ENCODE measurements around the gene PRR19.

Gene PRR19

GRCh38 chr19:42316223-42317211 lies 14.6 kb downstream of the PRR19 start:
- H3K27me3 ChIP-seq (ENCODE audit: insufficient read depth, insufficient read length), result peaks cover 24% of the 10 kb centered on the region
- no peak for DNase-seq (ENCODE audit: low read depth, low spot score)
- H3K4me3 ChIP-seq (ENCODE audit: insufficient read length, low read depth), result no peak overlapping the region
- no peaks in the 10 kb centered on the region for H3K36me3 ChIP-seq (ENCODE audit: insufficient read depth, insufficient read length, low read length)
- no peaks in the 10 kb centered on the region for H3K4me1 ChIP-seq (ENCODE audit: insufficient read depth, insufficient read length)
- no peak overlapping the region for H3K9ac ChIP-seq (ENCODE audit: insufficient read length, low read depth)
- TF ChIP-seq ZNF274 (IDR thresholded peaks at IDR 0.05; ENCODE audit: low read depth, low read length) (no peak), SUZ12 (IDR thresholded peaks at IDR 0.05; ENCODE audit: extremely low read depth, insufficient read depth, insufficient read length) (no peak), YY1 (IDR thresholded peaks at IDR 0.05; ENCODE audit: insufficient read depth, insufficient read length) (no peak)
- H3K9me3 ChIP-seq (ENCODE audit: insufficient read depth, low read length), result no peaks in the 10 kb centered on the region

- Histone ChIP-seq H3K9ac (ENCODE audit: insufficient read length, low read depth) (no peak overlapping the region), H3K4me1 (ENCODE audit: insufficient read depth, insufficient read length) (no peaks in the 10 kb centered on the region), H3K9me3 (ENCODE audit: insufficient read depth, low read length) (no peaks in the 10 kb centered on the region), H3K27me3 (ENCODE audit: insufficient read depth, insufficient read length) (peaks cover 31% of the 10 kb centered on the region), H3K4me3 (ENCODE audit: insufficient read length, low read depth) (no peak overlapping the region), H3K36me3 (ENCODE audit: insufficient read depth, insufficient read length, low read length) (no peaks in the 10 kb centered on the region)
- TF ChIP-seq YY1 (IDR thresholded peaks at IDR 0.05; ENCODE audit: insufficient read depth, insufficient read length) (no peak), ZNF274 (IDR thresholded peaks at IDR 0.05; ENCODE audit: low read depth, low read length) (no peak), SUZ12 (IDR thresholded peaks at IDR 0.05; ENCODE audit: extremely low read depth, insufficient read depth, insufficient read length) (no peak)
- DNase-seq (ENCODE audit: low read depth, low spot score), result no peak
Observed at GRCh38 chr19:42317535-42317934, 15.6 kb downstream of the PRR19 start.

GRCh38 chr19:42322305-42322704 lies 20.4 kb downstream of the PRR19 start:
- no peaks in the 10 kb centered on the region for H3K36me3 ChIP-seq (ENCODE audit: insufficient read depth, insufficient read length, low read length)
- peaks cover 32% of the 10 kb centered on the region for H3K27me3 ChIP-seq (ENCODE audit: insufficient read depth, insufficient read length)
- no peak for TF ChIP-seq ZNF274 (IDR thresholded peaks at IDR 0.05; ENCODE audit: low read depth, low read length)
- H3K4me3 ChIP-seq (ENCODE audit: insufficient read length, low read depth), result no peak overlapping the region
- no peak overlapping the region for H3K9ac ChIP-seq (ENCODE audit: insufficient read length, low read depth)
- H3K4me1 ChIP-seq (ENCODE audit: insufficient read depth, insufficient read length), result no peaks in the 10 kb centered on the region
- no peaks in the 10 kb centered on the region for H3K9me3 ChIP-seq (ENCODE audit: insufficient read depth, low read length)
- no peak for DNase-seq (ENCODE audit: low read depth, low spot score)

GRCh38 chr19:42323473-42323851 lies 21.5 kb downstream of the PRR19 start:
- TF ChIP-seq SUZ12 (IDR thresholded peaks at IDR 0.05; ENCODE audit: extremely low read depth, insufficient read depth, insufficient read length), result no peak
- TF ChIP-seq YY1 (IDR thresholded peaks at IDR 0.05; ENCODE audit: insufficient read depth, insufficient read length), result no peak
- TF ChIP-seq ZNF274 (IDR thresholded peaks at IDR 0.05; ENCODE audit: low read depth, low read length), result no peak
- Histone ChIP-seq H3K4me3 (ENCODE audit: insufficient read length, low read depth) (peak overlapping the region; percentile 30), H3K9me3 (ENCODE audit: insufficient read depth, low read length) (no peaks in the 10 kb centered on the region), H3K27me3 (ENCODE audit: insufficient read depth, insufficient read length) (peaks cover 32% of the 10 kb centered on the region), H3K9ac (ENCODE audit: insufficient read length, low read depth) (peak overlapping the region; percentile 50), H3K36me3 (ENCODE audit: insufficient read depth, insufficient read length, low read length) (no peaks in the 10 kb centered on the region), H3K4me1 (ENCODE audit: insufficient read depth, insufficient read length) (peaks cover 2% of the 10 kb centered on the region)
- DNase-seq (ENCODE audit: low read depth, low spot score), result no peak

- TF ChIP-seq ZNF274 (IDR thresholded peaks at IDR 0.05; ENCODE audit: low read depth, low read length) (no peak), SUZ12 (IDR thresholded peaks at IDR 0.05; ENCODE audit: extremely low read depth, insufficient read depth, insufficient read length) (no peak), YY1 (IDR thresholded peaks at IDR 0.05; ENCODE audit: insufficient read depth, insufficient read length) (no peak)
- Histone ChIP-seq H3K9me3 (ENCODE audit: insufficient read depth, low read length) (no peaks in the 10 kb centered on the region), H3K4me1 (ENCODE audit: insufficient read depth, insufficient read length) (peaks cover 2% of the 10 kb centered on the region), H3K27me3 (ENCODE audit: insufficient read depth, insufficient read length) (peaks cover 32% of the 10 kb centered on the region), H3K9ac (ENCODE audit: insufficient read length, low read depth) (peak overlapping the region; percentile 56), H3K4me3 (ENCODE audit: insufficient read length, low read depth) (peak overlapping the region; percentile 30), H3K36me3 (ENCODE audit: insufficient read depth, insufficient read length, low read length) (no peaks in the 10 kb centered on the region)
- DNase-seq (ENCODE audit: low read depth, low spot score), result no peak
Observed at GRCh38 chr19:42323852-42324654, 22.1 kb downstream of the PRR19 start.

- DNase-seq (ENCODE audit: low read depth, low spot score), result no peak
- no peak for TF ChIP-seq ZNF274 (IDR thresholded peaks at IDR 0.05; ENCODE audit: low read depth, low read length)
- no peak for TF ChIP-seq YY1 (IDR thresholded peaks at IDR 0.05; ENCODE audit: insufficient read depth, insufficient read length)
- TF ChIP-seq SUZ12 (IDR thresholded peaks at IDR 0.05; ENCODE audit: extremely low read depth, insufficient read depth, insufficient read length), result no peak
- H3K4me3 ChIP-seq (ENCODE audit: insufficient read length, low read depth), result peak overlapping the region; percentile 28
- no peaks in the 10 kb centered on the region for H3K36me3 ChIP-seq (ENCODE audit: insufficient read depth, insufficient read length, low read length)
- H3K9me3 ChIP-seq (ENCODE audit: insufficient read depth, low read length), result no peaks in the 10 kb centered on the region
- peaks cover 32% of the 10 kb centered on the region for H3K27me3 ChIP-seq (ENCODE audit: insufficient read depth, insufficient read length)
- H3K4me1 ChIP-seq (ENCODE audit: insufficient read depth, insufficient read length), result peaks cover 5% of the 10 kb centered on the region
- H3K9ac ChIP-seq (ENCODE audit: insufficient read length, low read depth), result peak overlapping the region; percentile 61
Observed at GRCh38 chr19:42324655-42325307, 22.8 kb downstream of the PRR19 start.
